OCI-LY7 (cell line): Measurements from ENCODE around the gene LHPP. TPM values are rescaled to one million over a fixed set of nuclear protein-coding genes. Genes with fewer than 3 reads are reported as not detected.

Source experiments
- BruUV-seq: library from RNA; stranded (reverse); fragments of 400-500 nt; replicated peaks from 2 replicates; lab custom pipeline; 2021; lab: Mats Ljungman, UMichigan
- CTCF ChIA-PET: fragments of 300-600 bp; sonication (Branson Sonifier 250); formaldehyde crosslinking; loops from one replicate; lab custom pipeline; 2022; ENCODE audit warnings: antibody characterized with exemption; ENCODE audit not compliant: unreplicated experiment; lab: Charles Lee
- POLR2A ChIA-PET: fragments of 300-600 bp; sonication (Branson Sonifier 250); formaldehyde crosslinking; loops from one replicate; lab custom pipeline; 2022; ENCODE audit warnings: antibody characterized with exemption; lab: Charles Lee
- DNase-seq: peaks from one replicate; pipeline ENCODE4 v3.0.0-alpha.2; 2015; ENCODE audit warnings: low spot score
- H2AFZ ChIP-seq: fragments of 200-600 bp; sonication (generic), shearing (Covaris generic); 2 replicates; pipeline ENCODE4 v1.6.1; 2014; ENCODE audit warnings: mild to moderate bottlenecking, antibody characterized with exemption, low read length, moderate library complexity
- H3K27ac ChIP-seq: fragments of 200-600 bp; sonication (generic); 2 replicates; pipeline ENCODE4 v1.5.1; 2014; ENCODE audit warnings: mixed run types, low read depth, mild to moderate bottlenecking, moderate library complexity, low read length, inconsistent platforms; ENCODE audit not compliant: poor library complexity, severe bottlenecking
- H3K36me3 ChIP-seq: fragments of 200-600 bp; sonication (generic); 2 replicates; pipeline ENCODE4 v1.6.1; 2014; ENCODE audit warnings: mild to moderate bottlenecking, antibody characterized with exemption, low read length, moderate library complexity, mixed read lengths; ENCODE audit not compliant: insufficient read depth
- H3K4me1 ChIP-seq: fragments of 200-600 bp; sonication (generic); 2 replicates; pipeline ENCODE4 v1.5.1; 2014; ENCODE audit warnings: mild to moderate bottlenecking, low read length; ENCODE audit not compliant: insufficient read depth, poor library complexity, severe bottlenecking
- H3K4me2 ChIP-seq: fragments of 200-600 bp; sonication (generic); 2 replicates; pipeline ENCODE4 v1.6.1; 2014; ENCODE audit warnings: mild to moderate bottlenecking, low read length
- H3K4me3 ChIP-seq: fragments of 200-600 bp; sonication (generic); 2 replicates; pipeline ENCODE4 v1.5.1; 2014; ENCODE audit warnings: mild to moderate bottlenecking, low read depth, low read length; ENCODE audit not compliant: poor library complexity, severe bottlenecking
- H3K79me2 ChIP-seq: fragments of 200-600 bp; sonication (generic); 2 replicates; pipeline ENCODE4 v1.6.1; 2016; ENCODE audit warnings: low read depth, mild to moderate bottlenecking, low read length, moderate library complexity, mixed read lengths; ENCODE audit not compliant: insufficient read depth
- H3K9me2 ChIP-seq: fragments of 200-600 bp; sonication (generic); 2 replicates; pipeline ENCODE4 v1.6.1; 2016; ENCODE audit warnings: mild to moderate bottlenecking, low read length, mixed read lengths; ENCODE audit not compliant: insufficient read depth
- H3K9me3 ChIP-seq: fragments of 200-600 bp; sonication (generic); 2 replicates; pipeline ENCODE4 v1.6.1; 2014; ENCODE audit warnings: mild to moderate bottlenecking, mixed run types, low read length, mixed read lengths
- H4K20me1 ChIP-seq: fragments of 200-600 bp; sonication (generic); 2 replicates; pipeline ENCODE4 v1.6.1; 2014; ENCODE audit warnings: mild to moderate bottlenecking, antibody characterized with exemption, low read length, moderate library complexity, mixed read lengths; ENCODE audit not compliant: insufficient read depth
- CTCF ChIP-seq: fragments of 200-600 bp; sonication (generic); conservative IDR thresholded peaks from 2 replicates; pipeline ENCODE4 v1.5.1; 2014; ENCODE audit warnings: mild to moderate bottlenecking, antibody characterized with exemption, low read length, moderate library complexity, mixed read lengths
- EZH2phosphoT487 ChIP-seq: fragments of 200-600 bp; sonication (generic); IDR thresholded peaks from 2 replicates; pipeline ENCODE4 v1.6.1; 2018; ENCODE audit warnings: low read depth, borderline replicate concordance, mild to moderate bottlenecking, mixed run types, antibody characterized with exemption, low read length, moderate library complexity, mixed read lengths
- intact Hi-C: fragments of 100-400 bp; cut with micrococcal nuclease; formaldehyde crosslinking; loops from one replicate; pipeline ENCODE4 v1.10.0; 2022; ENCODE audit not compliant: unreplicated experiment
- total RNA-seq, 2 experiments: library from RNA; depleted of rRNA in 1 of 2; stranded (reverse); fragments of >200 nt in 1 of 2; shearing (Covaris generic) in 1 of 2; gene quantifications; 2 replicates each; pipeline ENCODE4 v1.2.3, GENCODE V29; 2014 to 2022

The LHPP gene
- total RNA-seq, 2 experiments from 2014 or later, result 30.3 to 65.2 TPM

DNA sequence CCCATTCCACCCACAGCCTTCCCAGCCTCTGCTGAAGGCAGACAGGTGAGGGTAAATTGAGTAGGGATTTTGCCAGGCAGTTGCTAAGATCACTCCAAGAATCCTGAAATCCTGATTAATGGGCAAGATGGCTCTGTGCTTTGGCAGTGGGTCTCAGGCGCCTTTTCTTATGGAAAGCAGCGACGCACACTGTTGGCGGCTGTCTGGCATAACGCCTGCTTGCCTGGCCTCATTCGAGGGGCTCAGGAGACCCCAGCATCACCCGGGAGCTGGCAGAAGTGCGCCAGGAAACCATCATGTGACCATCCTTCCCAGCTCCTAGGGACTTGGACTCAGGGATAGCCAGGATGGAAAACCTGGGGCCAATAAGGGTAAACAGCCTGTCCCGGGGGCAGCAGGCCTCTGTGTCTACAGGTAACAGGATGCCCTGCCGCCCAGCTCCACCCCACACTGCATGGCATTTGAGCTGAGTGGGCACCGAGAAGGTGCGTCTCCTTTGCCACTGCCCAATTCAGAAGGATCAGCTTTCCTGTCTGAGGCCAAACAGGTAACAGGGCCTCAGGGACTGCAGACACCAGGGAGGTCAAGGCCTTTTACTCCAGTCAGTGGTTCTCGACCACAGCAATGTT, 184.0 kb downstream of the LHPP start:
- peaks cover 50% of the 10 kb centered on the region; the same call in 1 of the 2 replicates for H3K36me3 ChIP-seq
- peaks cover 25% of the 10 kb centered on the region; the same call in 1 of the 2 replicates for H3K79me2 ChIP-seq
- no peaks in the 10 kb centered on the region for H3K9me3 ChIP-seq
- ChIA-PET CTCF (no interaction called here), POLR2A (no interaction called here)
- H2AFZ ChIP-seq, result no peak overlapping the region
- BruUV-seq, result no TSS peak
- H3K27ac ChIP-seq, result no peak overlapping the region
- H3K4me3 ChIP-seq, result no peak overlapping the region
- no peaks in the 10 kb centered on the region for H3K9me2 ChIP-seq
- H3K4me1 ChIP-seq, result peaks cover 32% of the 10 kb centered on the region
- no peak overlapping the region for H3K4me2 ChIP-seq
- TF ChIP-seq CTCF (no peak), EZH2phosphoT487 (no peak)
- intact Hi-C loops, result loop anchor here (5.0 kb wide), 1 partner anchor 97 kb away; the partner anchor contains the start of gene FAM53B
- DNase-seq, result no peak
- H4K20me1 ChIP-seq, result no peaks in the 10 kb centered on the region

GRCh38 chr10:124646483-124647352, 185.1 kb downstream of the LHPP start:
- intact Hi-C loops, result loop anchor here (5.0 kb wide), 1 partner anchor 96 kb away; the partner anchor contains the start of gene FAM53B
- TF ChIP-seq CTCF (no peak), EZH2phosphoT487 (no peak)
- peaks cover 51% of the 10 kb centered on the region; the same call in 1 of the 2 replicates for H3K36me3 ChIP-seq
- no peak for DNase-seq
- no peaks in the 10 kb centered on the region for H4K20me1 ChIP-seq
- H2AFZ ChIP-seq, result no peak overlapping the region
- no TSS peak for BruUV-seq
- no peak overlapping the region for H3K4me2 ChIP-seq
- peaks cover 25% of the 10 kb centered on the region for H3K4me1 ChIP-seq
- H3K9me3 ChIP-seq, result no peaks in the 10 kb centered on the region
- peaks cover 25% of the 10 kb centered on the region; the same call in 1 of the 2 replicates for H3K79me2 ChIP-seq
- CTCF ChIA-PET, result interaction anchor here (0.6 to 1.3 kb wide), 2 partner anchors 80 to 95 kb away, joined by 3 to 4 read pairs; no protein-coding TSS in a partner anchor
- no peak overlapping the region for H3K27ac ChIP-seq
- POLR2A ChIA-PET, result interaction anchor here (1.0 kb wide), 2 partner anchors 39 to 95 kb away, joined by 3 to 5 read pairs; no protein-coding TSS in a partner anchor
- no peaks in the 10 kb centered on the region for H3K9me2 ChIP-seq
- no peak overlapping the region for H3K4me3 ChIP-seq
